Liver (tissue), 9 donors: ENCODE measurements around the gene SLC12A8. TPM values are rescaled to one million over a fixed set of nuclear protein-coding genes. Genes with fewer than 3 reads are reported as not detected.

Experiments used
- DNase-seq: peaks from one replicate; pipeline ENCODE4 v3.0.0-alpha.2; 2017; ENCODE audit warnings: low spot score
- H3K27ac ChIP-seq, 2 donors: one replicate each; pipeline ENCODE4 v1.7.0; 2013; ENCODE audit warnings: inconsistent platforms in 2 of 2, low read length in 2 of 2, control low read depth in 1 of 2, low read depth in 1 of 2, mild to moderate bottlenecking in 1 of 2
- H3K27me3 ChIP-seq, 4 donors: one replicate each; pipeline versions ENCODE4 v1.6.1 to v1.7.0; 2013; ENCODE audit warnings: low read length in 3 of 4, inconsistent platforms in 1 of 4, mild to moderate bottlenecking in 1 of 4, moderate library complexity in 1 of 4; ENCODE audit not compliant: control insufficient read depth in 4 of 4, insufficient read depth in 4 of 4
- H3K36me3 ChIP-seq, 4 donors: one replicate each; pipeline versions ENCODE4 v1.6.1 to v1.7.0; 2013; ENCODE audit warnings: low read length in 3 of 4, mild to moderate bottlenecking in 3 of 4, low read depth in 1 of 4, moderate library complexity in 1 of 4; ENCODE audit not compliant: control insufficient read depth in 4 of 4, insufficient read depth in 3 of 4
- H3K4me1 ChIP-seq, 4 donors: one replicate each; pipeline versions ENCODE4 v1.6.1 to v1.7.0; 2013; ENCODE audit warnings: low read length in 3 of 4, mild to moderate bottlenecking in 3 of 4, moderate library complexity in 1 of 4; ENCODE audit not compliant: control insufficient read depth in 4 of 4, insufficient read depth in 4 of 4
- H3K4me3 ChIP-seq, 3 donors: one replicate each; pipeline versions ENCODE4 v1.6.1 to v1.7.0; 2013; ENCODE audit warnings: low read length in 3 of 3, control low read depth in 1 of 3, low read depth in 1 of 3, mild to moderate bottlenecking in 1 of 3
- H3K9ac ChIP-seq, 2 donors: one replicate each; pipeline ENCODE4 v1.7.0; 2013; ENCODE audit warnings: low read length in 2 of 2, mild to moderate bottlenecking in 2 of 2, moderate library complexity in 2 of 2, control low read depth in 1 of 2, low read depth in 1 of 2
- H3K9me3 ChIP-seq, 4 donors: one replicate each; pipeline versions ENCODE4 v1.6.1 to v1.7.0; 2013; ENCODE audit warnings: low read length in 3 of 4; ENCODE audit not compliant: control insufficient read depth in 4 of 4
- EGR1 ChIP-seq, 2 donors: IDR thresholded peaks; 2 replicates each; pipeline ENCODE4 v1.6.1; 2016 to 2018; ENCODE audit warnings: antibody characterized with exemption in 2 of 2, low read depth in 2 of 2
- FOXA1 ChIP-seq: IDR thresholded peaks from 2 replicates; pipeline ENCODE4 v1.6.1; 2016; ENCODE audit warnings: antibody characterized with exemption
- FOXA2 ChIP-seq: IDR thresholded peaks from 2 replicates; pipeline ENCODE4 v1.6.1; 2016; ENCODE audit warnings: antibody characterized with exemption
- GABPA ChIP-seq, 2 donors: IDR thresholded peaks in 1 of 2; conservative IDR thresholded peaks in 1 of 2; 2 replicates each; pipeline ENCODE4 v1.6.1; 2016; ENCODE audit warnings: antibody characterized with exemption in 2 of 2, mild to moderate bottlenecking in 1 of 2, moderate library complexity in 1 of 2
- HNF4A ChIP-seq, 2 donors: conservative IDR thresholded peaks; 2 replicates each; pipeline ENCODE4 v1.6.1; 2016; ENCODE audit warnings: antibody characterized with exemption in 2 of 2, mild to moderate bottlenecking in 2 of 2
- HNF4G ChIP-seq: IDR thresholded peaks from 2 replicates; pipeline ENCODE4 v1.6.1; 2016; ENCODE audit warnings: antibody characterized with exemption
- JUND ChIP-seq, 2 donors: IDR thresholded peaks; 2 replicates each; pipeline ENCODE4 v1.6.1; 2016; ENCODE audit warnings: antibody characterized with exemption in 2 of 2
- NR2F2 ChIP-seq: IDR thresholded peaks from 2 replicates; pipeline ENCODE4 v1.6.1; 2016; ENCODE audit warnings: antibody characterized with exemption
- RAD21 ChIP-seq, 2 donors: IDR thresholded peaks; 2 replicates each; pipeline ENCODE4 v1.6.1; 2016; ENCODE audit warnings: antibody characterized with exemption in 2 of 2, mild to moderate bottlenecking in 2 of 2
- RXRA ChIP-seq, 2 donors: IDR thresholded peaks; 2 replicates each; pipeline ENCODE4 v1.6.1; 2017 to 2018; ENCODE audit warnings: antibody characterized with exemption in 2 of 2, mild to moderate bottlenecking in 1 of 2
- SP1 ChIP-seq: IDR thresholded peaks from 2 replicates; pipeline ENCODE4 v1.6.1; 2018; ENCODE audit warnings: antibody characterized with exemption, mild to moderate bottlenecking
- TAF1 ChIP-seq: conservative IDR thresholded peaks from 2 replicates; pipeline ENCODE4 v1.6.1; 2016; ENCODE audit warnings: antibody characterized with exemption, mild to moderate bottlenecking
- YY1 ChIP-seq: IDR thresholded peaks from 2 replicates; pipeline ENCODE4 v1.6.1; 2016; ENCODE audit warnings: antibody characterized with exemption, mild to moderate bottlenecking
- WGBS: extraction: QIAGEN DNeasy Blood & Tissue Kit; methylation state at CpG from one replicate; pipeline ENCODE4 v1.1.7; 2013; 5-methylcytosine and 5-hydroxymethylcytosine counted together
- polyA plus RNA-seq, 2 donors: library from polyadenylated mRNA; stranded (reverse) in 1 of 2; unstranded in 1 of 2; fragments of 200-250 nt in 1 of 2; fragments of >200 nt in 1 of 2; fragmentation: Nextera tagmentation in 1 of 2; extraction: Ambion mirVana in 1 of 2; gene quantifications; one replicate each; pipeline versions ENCODE4 v1.2.1 to v1.2.3, GENCODE V29; 2013 to 2015
- total RNA-seq, 2 donors: library from RNA; depleted of rRNA; stranded (reverse); fragments of >200 nt; gene quantifications; one replicate each; pipeline ENCODE4 v1.2.3, GENCODE V29; 2014
- TF ChIP-seq, protein P1 (sequence below): IDR thresholded peaks from 2 replicates; pipeline ENCODE4 v1.6.1; 2016; ENCODE audit warnings: antibody characterized with exemption
- TF ChIP-seq, protein P2 (sequence below): IDR thresholded peaks from 2 replicates; pipeline ENCODE4 v1.6.1; 2016; ENCODE audit warnings: antibody characterized with exemption
- TF ChIP-seq, protein P3 (sequence below): IDR thresholded peaks from 2 replicates; pipeline ENCODE4 v1.6.1; 2016; ENCODE audit warnings: antibody characterized with exemption
- TF ChIP-seq, protein P4 (sequence below): IDR thresholded peaks from 2 replicates; pipeline ENCODE4 v1.6.1; 2016; ENCODE audit warnings: antibody characterized with exemption, mild to moderate bottlenecking
- TF ChIP-seq, protein P5 (sequence below): fragments of 150-350 bp; IDR thresholded peaks from 2 replicates; pipeline ENCODE4 v1.5.1; 2017; ENCODE audit warnings: improper control_type of control experiment, low read depth, low read length; ENCODE audit not compliant: missing input control
- donor health status: healthy.
- donor health status: healthy.
- donor health status: healthy.
- donor health status: healthy.
- donor health status: healthy.

SLC12A8 gene
- total and polyA plus RNA-seq, 4 donors: 2.7 to 20.3 (median 5.5) TPM

DNA sequence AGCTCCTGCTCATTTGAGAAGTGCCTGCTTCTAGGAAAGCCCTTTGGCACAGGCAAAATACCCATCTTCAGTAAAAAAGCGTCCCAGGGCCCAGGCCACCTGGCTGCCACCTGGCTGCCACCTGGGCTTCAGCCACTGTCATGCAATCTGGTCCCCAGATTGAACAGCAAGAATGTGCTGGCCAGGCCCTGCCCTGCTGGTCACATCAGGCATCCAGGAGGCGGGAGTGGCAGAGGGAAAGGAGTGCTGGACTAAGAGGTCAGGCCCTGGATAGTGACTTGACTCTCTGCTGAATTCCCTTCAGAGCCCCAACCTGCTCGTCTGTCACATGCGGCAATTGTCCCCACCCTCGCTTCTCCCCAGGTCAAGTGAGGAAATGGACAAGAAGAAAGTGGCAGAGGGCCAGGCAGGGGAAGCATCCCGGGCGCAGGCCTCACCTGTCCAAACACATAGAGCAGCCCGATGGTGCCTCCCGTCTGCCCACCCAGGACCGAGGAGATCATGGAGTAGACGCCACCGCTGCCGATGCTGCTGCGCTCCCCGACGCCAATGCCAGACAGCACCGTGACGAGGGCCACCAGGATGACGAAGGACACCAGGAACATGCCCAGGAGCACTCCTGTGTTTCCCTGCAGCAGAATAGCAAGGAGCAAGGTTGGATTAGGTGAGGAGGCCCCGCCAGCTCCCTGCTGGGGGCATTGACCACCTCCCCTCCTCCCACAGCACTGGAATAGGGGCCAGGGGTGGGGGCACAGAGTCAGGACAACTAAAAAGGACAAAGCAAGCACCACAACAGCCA lies 25.5 kb downstream of the SLC12A8 start:
- Histone ChIP-seq H3K4me1 (no peaks in the 10 kb centered on the region), H3K4me3 (no peak overlapping the region), H3K27me3 (no peaks in the 10 kb centered on the region), H3K27ac (no peak overlapping the region), H3K9ac (no peak overlapping the region), H3K9me3 (no peaks in the 10 kb centered on the region), H3K36me3 (peaks cover 0 to 3% (median under 1%) of the 10 kb centered on the region in 4 donors)
- 98% methylated on average over 20 of the region's 20 CpGs for WGBS
- DNase-seq: no peak
- TF ChIP-seq RAD21 (IDR thresholded peaks at IDR 0.05): no peak
- no peak for TF ChIP-seq JUND (IDR thresholded peaks at IDR 0.05)
- no peak for TF ChIP-seq RXRA (IDR thresholded peaks at IDR 0.05)
- TF ChIP-seq, protein P1, sequence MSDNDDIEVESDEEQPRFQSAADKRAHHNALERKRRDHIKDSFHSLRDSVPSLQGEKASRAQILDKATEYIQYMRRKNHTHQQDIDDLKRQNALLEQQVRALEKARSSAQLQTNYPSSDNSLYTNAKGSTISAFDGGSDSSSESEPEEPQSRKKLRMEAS: no peak
- TF ChIP-seq, protein P2, sequence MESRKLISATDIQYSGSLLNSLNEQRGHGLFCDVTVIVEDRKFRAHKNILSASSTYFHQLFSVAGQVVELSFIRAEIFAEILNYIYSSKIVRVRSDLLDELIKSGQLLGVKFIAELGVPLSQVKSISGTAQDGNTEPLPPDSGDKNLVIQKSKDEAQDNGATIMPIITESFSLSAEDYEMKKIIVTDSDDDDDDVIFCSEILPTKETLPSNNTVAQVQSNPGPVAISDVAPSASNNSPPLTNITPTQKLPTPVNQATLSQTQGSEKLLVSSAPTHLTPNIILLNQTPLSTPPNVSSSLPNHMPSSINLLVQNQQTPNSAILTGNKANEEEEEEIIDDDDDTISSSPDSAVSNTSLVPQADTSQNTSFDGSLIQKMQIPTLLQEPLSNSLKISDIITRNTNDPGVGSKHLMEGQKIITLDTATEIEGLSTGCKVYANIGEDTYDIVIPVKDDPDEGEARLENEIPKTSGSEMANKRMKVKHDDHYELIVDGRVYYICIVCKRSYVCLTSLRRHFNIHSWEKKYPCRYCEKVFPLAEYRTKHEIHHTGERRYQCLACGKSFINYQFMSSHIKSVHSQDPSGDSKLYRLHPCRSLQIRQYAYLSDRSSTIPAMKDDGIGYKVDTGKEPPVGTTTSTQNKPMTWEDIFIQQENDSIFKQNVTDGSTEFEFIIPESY: no peak
- TF ChIP-seq, protein P3, sequence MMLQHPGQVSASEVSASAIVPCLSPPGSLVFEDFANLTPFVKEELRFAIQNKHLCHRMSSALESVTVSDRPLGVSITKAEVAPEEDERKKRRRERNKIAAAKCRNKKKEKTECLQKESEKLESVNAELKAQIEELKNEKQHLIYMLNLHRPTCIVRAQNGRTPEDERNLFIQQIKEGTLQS: no peak
- TF ChIP-seq HNF4A (conservative IDR thresholded peaks at IDR 0.05): no peak
- no peak for TF ChIP-seq TAF1
- no peak for TF ChIP-seq EGR1 (IDR thresholded peaks at IDR 0.05; ENCODE audit: low read depth in 2 of 2)
- TF ChIP-seq SP1: no peak
- TF ChIP-seq GABPA (IDR thresholded peaks at IDR 0.05 in 1 of 2, conservative IDR thresholded peaks at IDR 0.05 in 1 of 2): no peak
- no peak for TF ChIP-seq FOXA1
- TF ChIP-seq YY1: no peak
- TF ChIP-seq, protein P4, sequence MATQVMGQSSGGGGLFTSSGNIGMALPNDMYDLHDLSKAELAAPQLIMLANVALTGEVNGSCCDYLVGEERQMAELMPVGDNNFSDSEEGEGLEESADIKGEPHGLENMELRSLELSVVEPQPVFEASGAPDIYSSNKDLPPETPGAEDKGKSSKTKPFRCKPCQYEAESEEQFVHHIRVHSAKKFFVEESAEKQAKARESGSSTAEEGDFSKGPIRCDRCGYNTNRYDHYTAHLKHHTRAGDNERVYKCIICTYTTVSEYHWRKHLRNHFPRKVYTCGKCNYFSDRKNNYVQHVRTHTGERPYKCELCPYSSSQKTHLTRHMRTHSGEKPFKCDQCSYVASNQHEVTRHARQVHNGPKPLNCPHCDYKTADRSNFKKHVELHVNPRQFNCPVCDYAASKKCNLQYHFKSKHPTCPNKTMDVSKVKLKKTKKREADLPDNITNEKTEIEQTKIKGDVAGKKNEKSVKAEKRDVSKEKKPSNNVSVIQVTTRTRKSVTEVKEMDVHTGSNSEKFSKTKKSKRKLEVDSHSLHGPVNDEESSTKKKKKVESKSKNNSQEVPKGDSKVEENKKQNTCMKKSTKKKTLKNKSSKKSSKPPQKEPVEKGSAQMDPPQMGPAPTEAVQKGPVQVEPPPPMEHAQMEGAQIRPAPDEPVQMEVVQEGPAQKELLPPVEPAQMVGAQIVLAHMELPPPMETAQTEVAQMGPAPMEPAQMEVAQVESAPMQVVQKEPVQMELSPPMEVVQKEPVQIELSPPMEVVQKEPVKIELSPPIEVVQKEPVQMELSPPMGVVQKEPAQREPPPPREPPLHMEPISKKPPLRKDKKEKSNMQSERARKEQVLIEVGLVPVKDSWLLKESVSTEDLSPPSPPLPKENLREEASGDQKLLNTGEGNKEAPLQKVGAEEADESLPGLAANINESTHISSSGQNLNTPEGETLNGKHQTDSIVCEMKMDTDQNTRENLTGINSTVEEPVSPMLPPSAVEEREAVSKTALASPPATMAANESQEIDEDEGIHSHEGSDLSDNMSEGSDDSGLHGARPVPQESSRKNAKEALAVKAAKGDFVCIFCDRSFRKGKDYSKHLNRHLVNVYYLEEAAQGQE: no peak
- no peak for TF ChIP-seq HNF4G
- TF ChIP-seq FOXA2: no peak
- TF ChIP-seq, protein P5, sequence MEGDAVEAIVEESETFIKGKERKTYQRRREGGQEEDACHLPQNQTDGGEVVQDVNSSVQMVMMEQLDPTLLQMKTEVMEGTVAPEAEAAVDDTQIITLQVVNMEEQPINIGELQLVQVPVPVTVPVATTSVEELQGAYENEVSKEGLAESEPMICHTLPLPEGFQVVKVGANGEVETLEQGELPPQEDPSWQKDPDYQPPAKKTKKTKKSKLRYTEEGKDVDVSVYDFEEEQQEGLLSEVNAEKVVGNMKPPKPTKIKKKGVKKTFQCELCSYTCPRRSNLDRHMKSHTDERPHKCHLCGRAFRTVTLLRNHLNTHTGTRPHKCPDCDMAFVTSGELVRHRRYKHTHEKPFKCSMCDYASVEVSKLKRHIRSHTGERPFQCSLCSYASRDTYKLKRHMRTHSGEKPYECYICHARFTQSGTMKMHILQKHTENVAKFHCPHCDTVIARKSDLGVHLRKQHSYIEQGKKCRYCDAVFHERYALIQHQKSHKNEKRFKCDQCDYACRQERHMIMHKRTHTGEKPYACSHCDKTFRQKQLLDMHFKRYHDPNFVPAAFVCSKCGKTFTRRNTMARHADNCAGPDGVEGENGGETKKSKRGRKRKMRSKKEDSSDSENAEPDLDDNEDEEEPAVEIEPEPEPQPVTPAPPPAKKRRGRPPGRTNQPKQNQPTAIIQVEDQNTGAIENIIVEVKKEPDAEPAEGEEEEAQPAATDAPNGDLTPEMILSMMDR: no peak
- TF ChIP-seq NR2F2: no peak
